Astrocyte of the cerebellum (primary cell): Measurements from ENCODE around the gene PNMA8A.
"Not testable (repeated sequence)": the region's sequence is repeated elsewhere in the genome, so short reads cannot be mapped to it uniquely, and the experiment has no call there.

Experiments used
- DNase-seq: peaks from one replicate; pipeline ENCODE4 v3.0.0-alpha.2; 2011; ENCODE audit warnings: low read depth
- H3K4me3 ChIP-seq: 2 replicates; pipeline ENCODE4 v1.5.1; 2011; ENCODE audit warnings: mild to moderate bottlenecking, low read depth, low read length, moderate library complexity
- in situ Hi-C: cut with HindIII; loops from 2 replicates; pipeline ENCODE4 v1.10.0; 2017; ENCODE audit warnings: low sequenced_read_pairs
- TF ChIP-seq, protein P1 (sequence below): IDR thresholded peaks from 2 replicates; pipeline ENCODE4 v1.5.1; 2012; ENCODE audit warnings: low read length, low read depth, moderate library complexity, mild to moderate bottlenecking; ENCODE audit errors: missing control alignments

The PNMA8A gene

GRCh38 chr19:46441866-46442265, 29.5 kb downstream of the PNMA8A start:
- no peak for DNase-seq
- TF ChIP-seq, protein P1, sequence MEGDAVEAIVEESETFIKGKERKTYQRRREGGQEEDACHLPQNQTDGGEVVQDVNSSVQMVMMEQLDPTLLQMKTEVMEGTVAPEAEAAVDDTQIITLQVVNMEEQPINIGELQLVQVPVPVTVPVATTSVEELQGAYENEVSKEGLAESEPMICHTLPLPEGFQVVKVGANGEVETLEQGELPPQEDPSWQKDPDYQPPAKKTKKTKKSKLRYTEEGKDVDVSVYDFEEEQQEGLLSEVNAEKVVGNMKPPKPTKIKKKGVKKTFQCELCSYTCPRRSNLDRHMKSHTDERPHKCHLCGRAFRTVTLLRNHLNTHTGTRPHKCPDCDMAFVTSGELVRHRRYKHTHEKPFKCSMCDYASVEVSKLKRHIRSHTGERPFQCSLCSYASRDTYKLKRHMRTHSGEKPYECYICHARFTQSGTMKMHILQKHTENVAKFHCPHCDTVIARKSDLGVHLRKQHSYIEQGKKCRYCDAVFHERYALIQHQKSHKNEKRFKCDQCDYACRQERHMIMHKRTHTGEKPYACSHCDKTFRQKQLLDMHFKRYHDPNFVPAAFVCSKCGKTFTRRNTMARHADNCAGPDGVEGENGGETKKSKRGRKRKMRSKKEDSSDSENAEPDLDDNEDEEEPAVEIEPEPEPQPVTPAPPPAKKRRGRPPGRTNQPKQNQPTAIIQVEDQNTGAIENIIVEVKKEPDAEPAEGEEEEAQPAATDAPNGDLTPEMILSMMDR = no peak
- in situ Hi-C loops = no loop called here
- H3K4me3 ChIP-seq = no peak overlapping the region

- H3K4me3 ChIP-seq, DNase-seq, in situ Hi-C loops: not testable (repeated sequence)
These were observed 35.7 kb downstream of the PNMA8A start for GRCh38 chr19:46435689-46436088.

- DNase-seq = no peak
- H3K4me3 ChIP-seq = no peak overlapping the region
- TF ChIP-seq, protein P1 = no peak
- in situ Hi-C loops = no loop called here
These were observed 36.4 kb downstream of the PNMA8A start for GRCh38 chr19:46435009-46435408.

DNA sequence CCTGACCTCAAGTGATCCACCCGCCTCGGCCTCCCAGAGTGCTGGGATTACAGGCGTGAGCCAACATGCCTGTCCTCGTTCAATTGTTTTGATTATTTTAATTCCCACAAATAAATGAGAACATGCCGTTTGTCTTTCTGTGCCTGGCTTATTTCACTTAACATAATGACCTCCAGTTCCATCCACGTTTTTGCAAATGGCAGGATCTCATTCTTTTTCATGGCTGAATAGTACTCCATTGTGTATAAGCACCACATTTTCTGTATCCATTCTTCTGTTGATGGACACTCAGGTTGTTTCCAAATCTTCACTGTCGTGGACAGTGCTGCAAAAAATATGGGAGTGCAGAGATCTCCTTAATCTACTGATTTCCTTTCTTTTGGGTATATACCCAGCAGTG, 37.9 kb downstream of the PNMA8A start:
- in situ Hi-C loops, DNase-seq, H3K4me3 ChIP-seq: not testable (repeated sequence)

DNA sequence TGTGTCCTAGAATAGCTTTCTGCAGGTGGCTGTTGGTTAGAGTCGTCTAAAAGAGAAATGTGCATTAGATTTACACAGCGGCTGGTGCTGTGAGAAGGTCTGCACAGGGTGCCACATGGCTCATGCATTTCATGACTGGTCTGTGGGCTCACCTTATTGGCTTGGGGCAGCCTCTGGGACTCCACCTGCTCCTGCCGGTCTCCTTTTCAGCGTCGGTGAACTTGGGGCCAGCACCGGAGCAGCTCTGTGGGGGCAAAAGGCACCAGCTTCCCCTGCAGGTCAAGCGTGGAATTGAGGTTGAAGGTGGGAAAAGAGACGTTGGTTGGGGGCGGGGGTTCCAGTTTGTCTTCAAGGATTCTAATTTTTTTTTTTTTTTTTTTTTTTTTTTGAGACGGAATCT, 39.5 kb downstream of the PNMA8A start:
- no peak overlapping the region for H3K4me3 ChIP-seq
- no peak for DNase-seq
- TF ChIP-seq, protein P1 = no peak
- in situ Hi-C loops = no loop called here

DNA sequence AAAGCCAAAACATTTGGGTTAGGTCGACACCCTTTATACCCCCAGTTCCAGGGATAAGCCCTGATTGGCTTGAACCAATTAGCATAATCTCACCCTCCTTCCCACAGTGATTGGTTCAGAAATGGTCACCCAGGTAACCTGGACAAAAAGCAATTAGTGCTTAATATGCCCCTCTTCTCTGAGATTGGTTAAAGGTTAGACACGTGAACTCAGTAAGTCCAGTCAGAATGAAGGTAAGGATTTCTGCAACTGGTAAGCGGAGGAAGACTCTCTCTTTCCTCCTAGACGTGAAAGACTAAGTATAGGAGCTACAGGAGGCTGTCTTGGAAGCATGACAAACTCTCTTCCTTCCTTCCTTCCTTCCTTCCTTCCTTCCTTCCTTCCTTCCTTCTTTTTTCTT, 41.4 kb downstream of the PNMA8A start:
- TF ChIP-seq, protein P1 = no peak
- in situ Hi-C loops = no loop called here
- DNase-seq = no peak
- H3K4me3 ChIP-seq = no peak overlapping the region

DNA sequence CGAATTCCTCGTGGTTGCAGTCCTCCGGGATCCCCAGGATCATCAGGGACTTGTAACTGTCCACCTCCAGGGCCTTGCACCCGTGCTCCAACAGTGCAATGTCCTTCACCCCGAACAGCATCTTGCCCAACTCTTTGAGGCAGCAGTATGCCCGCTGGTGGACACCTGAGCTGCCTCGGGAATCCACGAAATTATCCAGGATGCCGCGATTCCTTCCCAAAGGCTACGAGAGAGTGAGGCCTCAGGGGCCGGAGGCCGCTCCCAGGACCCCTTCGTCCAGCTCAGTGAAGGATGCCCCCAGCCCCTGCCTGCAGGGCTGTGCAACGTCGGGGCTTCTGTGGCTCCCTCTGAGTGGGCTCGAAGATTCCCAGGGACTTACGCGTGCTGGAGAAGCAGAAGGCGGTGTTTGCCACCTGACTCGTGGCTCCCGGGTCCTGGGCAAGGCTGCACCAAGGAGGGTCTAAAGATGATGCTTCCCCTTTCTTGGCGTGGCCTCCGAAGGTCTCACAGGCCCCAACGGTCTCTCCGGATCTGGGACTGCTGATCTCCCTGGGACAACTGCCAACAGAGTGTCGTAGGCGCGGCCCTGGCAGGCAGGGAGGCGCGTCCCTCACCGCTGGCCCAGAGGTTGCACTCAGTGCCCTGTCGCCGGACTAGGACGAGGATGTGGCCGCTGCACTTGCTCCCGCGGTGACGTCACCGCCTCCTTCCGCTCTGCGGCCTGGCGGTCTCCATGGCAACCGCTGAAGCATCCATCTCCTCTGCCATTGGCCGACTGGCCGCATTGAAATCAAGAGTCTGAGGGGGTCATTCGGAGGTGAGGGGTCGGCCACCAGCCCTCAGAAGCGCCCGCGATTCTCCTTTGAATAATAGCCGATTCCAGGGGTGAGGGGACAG, 42.9 kb downstream of the PNMA8A start, which contains the start of gene PNMA8C:
Gene PNMA8C (minus strand): TSS at position 698 of the 897 bp plus-strand sequence. CDS start 577 bp downstream, at position 121.
- in situ Hi-C loops = no loop called here
- TF ChIP-seq, protein P1 = no peak
- peak within 1 kb of the TSS; percentile 2 for H3K4me3 ChIP-seq
- no peak for DNase-seq
